ENCODE results near the gene OR6N1.

OR6N1 gene

DNA sequence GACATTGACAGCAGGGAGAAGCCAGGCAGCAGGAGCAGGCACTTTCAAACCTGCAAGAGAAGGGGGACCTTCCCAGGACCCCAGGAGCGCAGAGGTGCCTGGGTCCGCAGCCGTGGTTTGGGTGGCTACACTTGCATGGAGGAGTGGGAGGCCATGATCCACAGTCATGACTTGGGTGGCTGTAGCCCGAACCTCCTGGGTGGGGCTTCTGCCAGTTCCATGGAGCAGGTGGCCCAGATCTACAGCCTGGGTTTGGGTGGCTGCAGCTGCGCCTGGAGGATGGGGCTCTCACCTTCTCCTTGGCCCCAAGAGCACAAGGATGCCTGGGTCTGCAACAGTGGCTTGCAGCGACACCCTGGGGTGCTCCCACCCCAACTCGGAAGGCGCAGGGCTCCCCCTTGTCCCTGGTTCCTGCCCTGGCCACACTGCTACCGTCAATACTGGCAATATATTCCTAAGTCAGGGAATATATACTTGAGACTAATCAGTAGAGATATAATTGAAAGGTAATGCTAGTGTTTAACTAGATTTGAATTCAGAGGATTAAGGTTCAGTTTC lies 19.8 kb downstream of the OR6N1 start:
- in situ Hi-C loops (cut with MboI; ENCODE audit: low sequenced_read_pairs), result no loop called here

DNA sequence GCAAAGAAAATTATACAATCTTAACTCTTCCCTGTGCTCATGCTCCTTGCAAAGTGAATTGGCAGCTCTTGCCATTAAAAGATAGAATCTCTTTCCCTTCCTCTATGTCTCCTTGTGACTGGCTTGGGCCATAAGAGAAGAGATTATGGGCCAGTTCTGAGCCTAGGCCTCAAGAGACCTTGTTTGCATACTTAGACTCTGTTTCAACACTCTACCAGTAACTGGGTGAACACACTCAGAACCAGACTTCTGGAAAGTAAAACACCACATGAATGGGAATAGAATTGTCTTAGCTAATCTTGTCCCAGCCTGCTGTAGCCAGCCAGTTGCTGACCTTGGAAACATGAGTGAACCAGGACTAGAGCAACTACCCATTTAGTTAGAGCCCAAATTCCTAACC lies 36.1 kb downstream of the OR6N1 start:
- in situ Hi-C loops (cut with MboI; ENCODE audit: low sequenced_read_pairs), result no loop called here

DNA sequence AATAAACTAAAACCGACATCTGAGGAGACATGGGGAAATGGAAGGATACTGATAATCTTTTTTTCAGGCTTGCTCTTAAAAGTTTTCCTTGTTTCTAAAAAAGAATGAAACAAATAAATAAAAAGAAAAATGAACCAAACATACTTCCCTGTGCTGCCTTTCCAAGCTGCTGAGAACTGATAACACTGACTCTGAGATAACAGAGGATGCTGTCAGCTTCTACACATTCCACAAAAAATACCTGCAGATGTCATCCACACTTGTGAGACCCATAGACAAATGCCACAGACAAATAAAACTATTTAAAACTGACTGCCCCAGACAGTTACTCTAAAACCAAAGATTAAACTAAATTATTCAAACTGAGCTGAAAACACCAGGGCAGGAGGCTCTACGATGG lies 39.5 kb downstream of the OR6N1 start:
- in situ Hi-C loops (cut with MboI; ENCODE audit: low sequenced_read_pairs), result no loop called here

DNA sequence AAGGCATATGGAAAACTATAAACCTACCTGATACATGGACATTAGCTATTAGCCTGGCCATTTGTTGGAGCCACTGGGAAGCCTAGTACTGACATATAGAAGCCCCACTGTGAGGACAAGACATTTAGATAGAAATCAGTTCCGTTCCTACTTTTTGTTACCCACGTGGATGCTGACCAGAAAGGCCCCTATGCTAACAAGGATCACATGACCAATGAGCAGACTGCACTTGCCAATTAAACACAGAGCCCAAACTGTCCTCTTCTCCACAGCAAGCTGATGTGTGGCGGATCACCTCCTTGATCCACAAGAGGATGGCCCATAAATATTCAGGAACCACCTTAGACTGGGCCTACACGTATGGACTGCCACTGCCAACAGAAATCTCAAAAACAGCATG lies 40.3 kb downstream of the OR6N1 start:
- in situ Hi-C loops (cut with MboI; ENCODE audit: low sequenced_read_pairs), result no loop called here

DNA sequence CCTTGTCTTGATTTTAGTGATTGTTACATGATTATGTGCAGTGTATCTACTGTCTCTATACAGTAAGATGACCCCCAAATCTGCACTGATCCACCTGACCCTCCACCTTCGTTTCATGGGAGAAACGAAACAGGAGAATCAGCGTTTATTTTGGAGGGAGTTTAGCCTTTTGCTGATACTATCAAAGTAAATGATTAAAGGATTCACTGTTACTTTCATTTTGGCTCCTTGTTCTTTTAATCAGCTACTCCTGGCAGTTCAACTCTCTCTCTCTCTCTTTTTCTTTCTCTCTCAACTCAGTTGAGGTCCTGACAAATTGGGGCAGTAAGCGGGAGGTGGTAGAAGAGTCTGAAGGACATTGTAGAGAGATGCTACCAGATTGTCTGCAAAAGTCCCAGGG lies 41.5 kb downstream of the OR6N1 start:
- in situ Hi-C loops (cut with MboI; ENCODE audit: low sequenced_read_pairs), result no loop called here

DNA sequence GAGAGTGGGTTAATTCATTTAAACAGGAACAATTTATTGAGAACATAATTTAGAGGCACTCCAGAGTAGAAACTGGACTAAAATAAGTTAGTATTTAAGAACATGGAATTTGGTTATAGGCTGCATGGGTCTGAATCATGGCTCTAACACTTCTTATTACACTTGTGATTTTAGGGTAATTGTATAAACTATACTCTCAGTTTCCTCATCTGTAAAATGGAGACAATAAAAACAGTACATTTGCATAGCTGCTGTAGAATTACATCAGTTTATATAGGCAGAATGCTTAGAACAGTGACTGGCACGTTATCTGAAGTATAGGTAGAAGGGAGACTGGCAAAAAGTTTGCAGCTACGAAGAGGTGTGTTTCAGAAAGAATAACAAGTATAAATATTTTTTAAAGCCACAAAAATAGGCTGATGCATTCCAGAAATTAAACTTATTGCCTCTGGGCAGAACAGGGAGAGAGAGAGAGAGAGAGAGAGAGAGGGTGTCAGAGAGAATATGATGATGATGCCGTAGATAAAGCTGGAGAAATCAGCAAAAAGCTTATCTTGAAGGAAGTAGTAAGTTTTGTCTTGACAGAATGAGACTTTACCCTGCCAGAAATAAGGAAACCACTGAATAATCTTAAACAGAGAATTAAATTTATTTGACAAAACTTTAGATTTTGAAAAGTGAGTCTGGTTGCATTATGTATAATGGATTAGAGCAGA lies 43.3 kb downstream of the OR6N1 start:
- in situ Hi-C loops (cut with MboI; ENCODE audit: low sequenced_read_pairs), result no loop called here

DNA sequence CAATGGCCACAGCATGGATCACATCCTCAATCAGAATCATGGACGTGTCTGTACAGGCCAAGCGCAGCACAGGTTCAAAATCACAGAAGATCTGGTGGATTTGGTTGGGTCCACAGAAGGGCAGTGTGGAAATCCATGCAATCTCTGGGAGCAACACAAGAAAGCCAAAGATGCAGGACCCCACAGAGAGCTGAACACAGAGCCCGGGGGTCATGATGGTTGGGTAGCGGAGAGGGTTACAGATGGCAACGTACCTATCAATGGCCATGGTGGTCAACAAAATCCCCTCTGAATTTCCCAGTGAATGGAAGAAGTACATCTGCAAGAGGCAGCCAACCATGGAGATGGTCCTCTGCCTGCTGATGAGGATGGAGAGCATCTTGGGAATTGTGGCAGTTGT lies 47.6 kb downstream of the OR6N1 start:
- in situ Hi-C loops (cut with MboI; ENCODE audit: low sequenced_read_pairs), result no loop called here

DNA sequence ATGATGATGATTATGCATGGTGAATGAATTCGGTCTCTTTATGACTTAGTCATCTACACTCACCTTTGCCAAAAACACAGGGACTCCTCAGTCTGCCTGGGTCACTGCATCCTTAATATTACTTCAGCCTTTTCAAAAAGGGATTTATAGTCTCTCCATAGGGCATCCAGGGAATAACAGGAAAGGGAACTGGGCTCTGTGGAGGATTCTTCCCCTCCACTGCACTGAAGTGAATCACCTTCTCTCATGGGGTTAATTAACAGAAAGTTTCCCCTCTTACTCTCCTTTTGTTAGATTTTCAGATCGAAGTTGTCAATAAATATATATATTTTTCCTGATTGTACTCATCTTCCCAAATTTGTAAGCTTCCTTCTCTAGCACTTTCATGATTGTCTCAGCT lies 51.4 kb downstream of the OR6N1 start, which contains the start of gene OR6K3:
Gene OR6K3, minus strand, starts transcription at position 101 of the 400 bp plus-strand sequence. CDS start 2,605 bp downstream, outside the sequence.
- in situ Hi-C loops (cut with MboI; ENCODE audit: low sequenced_read_pairs), result no loop called here

GRCh38 chr1:158719664-158720063 lies 52.3 kb downstream of the OR6N1 start:
- in situ Hi-C loops (cut with MboI; ENCODE audit: low sequenced_read_pairs), result no loop called here

GRCh38 chr1:158717344-158717743 lies 54.7 kb downstream of the OR6N1 start:
- in situ Hi-C loops (cut with MboI; ENCODE audit: low sequenced_read_pairs), result no loop called here

DNA sequence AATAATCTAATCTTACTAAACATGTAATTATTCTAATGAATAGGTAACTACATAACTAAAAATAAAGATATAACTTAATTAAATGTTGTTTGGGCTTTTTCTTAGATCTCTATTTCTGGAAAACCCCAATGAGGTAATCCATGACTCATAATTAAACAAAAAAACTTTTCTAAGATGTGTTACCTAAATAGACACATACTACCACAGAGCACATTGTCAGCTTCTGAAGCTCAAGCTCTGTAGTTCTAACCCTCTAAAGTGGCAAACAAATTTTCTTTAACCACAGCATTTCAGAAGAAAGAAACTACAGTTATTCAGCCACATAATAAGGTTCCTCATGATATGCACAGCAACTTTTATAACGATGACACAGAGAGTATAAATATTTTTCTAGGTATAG lies 55.7 kb downstream of the OR6N1 start:
- in situ Hi-C loops (cut with MboI; ENCODE audit: low sequenced_read_pairs), result no loop called here

DNA sequence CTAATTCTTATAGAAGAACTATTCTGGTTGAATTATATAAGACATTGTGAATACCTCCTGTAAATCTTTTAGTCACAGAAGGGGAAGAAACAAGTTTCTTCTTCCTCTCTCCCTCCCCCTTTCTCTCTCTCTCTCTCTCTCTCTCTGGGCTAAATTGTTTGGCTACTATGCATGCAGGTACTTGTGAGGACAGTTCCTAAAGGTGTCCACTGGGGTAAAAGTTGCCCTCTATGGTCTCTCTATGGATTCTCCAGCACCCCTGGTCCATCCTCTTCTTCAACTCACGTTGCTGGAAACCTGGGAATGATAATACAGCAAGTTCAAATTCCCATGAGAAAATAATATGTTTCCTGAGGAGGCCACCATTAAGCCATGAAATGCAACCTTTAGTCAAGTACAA lies 57.2 kb downstream of the OR6N1 start:
- in situ Hi-C loops (cut with MboI; ENCODE audit: low sequenced_read_pairs), result no loop called here

Data from HL-60/S4 treated with retinoic acid at 250 ng/mL for 4 days and 3 days (cell line).